Measurements from ENCODE around the gene ZGPAT.

ZGPAT gene

DNA sequence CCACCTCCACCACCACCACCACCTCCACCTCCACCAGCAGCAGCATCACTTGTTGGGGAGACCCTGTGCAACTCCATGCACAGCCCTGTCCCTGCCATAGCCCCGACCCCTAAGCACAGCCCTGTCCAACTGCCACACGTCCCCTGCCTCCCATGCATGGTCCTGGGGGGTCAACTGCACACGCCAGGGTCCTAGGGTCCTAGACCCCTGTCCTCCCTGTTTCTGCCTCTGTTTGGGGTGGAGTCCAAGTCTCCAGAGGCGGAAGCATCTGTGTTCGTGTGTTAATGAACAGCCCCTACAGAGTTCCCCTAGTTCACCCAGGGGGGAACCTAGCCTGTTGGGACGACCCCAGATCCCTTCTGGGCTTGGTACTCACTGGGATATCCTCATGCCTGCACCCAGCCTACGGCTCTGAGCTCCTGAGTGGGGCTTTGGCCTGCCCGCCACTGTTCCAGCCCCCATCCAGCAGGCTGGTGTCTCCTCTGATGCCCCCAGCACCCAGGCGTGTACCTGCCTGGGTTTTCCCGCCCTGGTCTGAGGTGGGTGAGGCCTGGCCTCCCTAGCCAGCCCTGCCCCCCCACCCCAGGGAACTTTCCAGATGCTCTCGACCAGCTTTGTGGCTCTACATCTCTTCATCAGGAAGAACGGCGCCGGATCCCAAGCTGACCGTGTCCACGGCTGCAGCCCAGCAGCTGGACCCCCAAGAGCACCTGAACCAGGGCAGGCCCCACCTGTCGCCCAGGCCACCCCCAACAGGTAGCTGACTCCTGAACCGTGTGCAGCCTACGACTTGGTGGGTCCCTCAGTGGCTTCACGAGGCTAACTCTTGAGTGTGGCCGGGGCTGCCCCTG lies 13.9 kb upstream of the ZGPAT start:
- DNase-seq = no peak

DNA sequence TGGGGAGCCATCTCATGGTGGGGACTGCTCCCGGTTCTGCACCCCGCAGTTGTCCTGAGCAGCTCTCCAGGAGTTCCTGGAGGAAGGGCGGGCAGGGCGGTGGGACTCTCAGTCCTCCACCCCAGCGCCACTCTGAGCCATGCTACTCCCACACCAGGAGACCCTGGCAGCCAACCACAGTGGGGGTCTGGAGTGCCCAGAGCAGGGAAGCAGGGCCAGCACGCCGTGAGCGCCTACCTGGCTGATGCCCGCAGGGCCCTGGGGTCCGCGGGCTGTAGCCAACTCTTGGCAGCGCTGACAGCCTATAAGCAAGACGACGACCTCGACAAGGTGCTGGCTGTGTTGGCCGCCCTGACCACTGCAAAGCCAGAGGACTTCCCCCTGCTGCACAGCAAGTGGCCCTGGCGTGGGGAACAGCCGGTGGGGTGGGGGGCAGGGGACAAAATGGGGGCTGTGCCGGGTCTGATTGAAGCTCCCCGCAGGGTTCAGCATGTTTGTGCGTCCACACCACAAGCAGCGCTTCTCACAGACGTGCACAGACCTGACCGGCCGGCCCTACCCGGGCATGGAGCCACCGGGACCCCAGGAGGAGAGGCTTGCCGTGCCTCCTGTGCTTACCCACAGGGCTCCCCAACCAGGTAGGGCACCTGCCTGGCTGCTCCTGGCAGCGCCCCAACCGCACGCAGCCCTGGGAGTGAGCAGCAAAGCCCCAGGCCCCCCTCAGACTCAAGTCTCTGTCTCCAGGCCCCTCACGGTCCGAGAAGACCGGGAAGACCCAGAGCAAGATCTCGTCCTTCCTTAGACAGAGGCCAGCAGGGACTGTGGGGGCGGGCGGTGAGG lies 13.0 kb upstream of the ZGPAT start:
- no peak for DNase-seq

DNA sequence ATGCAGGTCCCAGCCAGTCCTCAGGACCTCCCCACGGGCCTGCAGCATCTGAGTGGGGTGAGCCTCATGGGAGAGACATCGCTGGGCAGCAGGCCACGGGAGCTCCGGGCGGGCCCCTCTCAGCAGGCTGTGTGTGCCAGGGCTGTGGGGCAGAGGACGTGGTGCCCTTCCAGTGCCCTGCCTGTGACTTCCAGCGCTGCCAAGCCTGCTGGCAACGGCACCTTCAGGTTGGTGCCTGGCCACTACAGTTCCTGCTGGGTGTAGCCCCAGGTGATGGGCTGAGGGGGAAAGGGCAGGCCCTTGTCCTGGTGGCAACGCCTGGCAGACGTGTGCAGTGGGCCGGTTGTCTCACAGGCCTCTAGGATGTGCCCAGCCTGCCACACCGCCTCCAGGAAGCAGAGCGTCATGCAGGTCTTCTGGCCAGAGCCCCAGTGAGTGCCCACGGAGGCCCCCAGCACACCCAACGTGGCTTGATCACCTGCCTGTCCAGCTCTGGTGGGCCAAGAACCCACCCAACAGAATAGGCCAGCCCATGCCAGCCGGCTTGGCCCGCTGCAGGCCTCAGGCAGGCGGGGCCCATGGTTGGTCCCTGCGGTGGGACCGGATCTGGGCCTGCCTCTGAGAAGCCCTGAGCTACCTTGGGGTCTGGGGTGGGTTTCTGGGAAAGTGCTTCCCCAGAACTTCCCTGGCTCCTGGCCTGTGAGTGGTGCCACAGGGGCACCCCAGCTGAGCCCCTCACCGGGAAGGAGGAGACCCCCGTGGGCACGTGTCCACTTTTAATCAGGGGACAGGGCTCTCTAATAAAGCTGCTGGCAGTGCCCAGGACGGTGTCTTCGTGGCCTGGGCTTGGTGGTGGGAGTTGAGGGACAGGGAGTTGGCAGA lies 12.2 kb upstream of the ZGPAT start:
- DNase-seq = no peak

DNA sequence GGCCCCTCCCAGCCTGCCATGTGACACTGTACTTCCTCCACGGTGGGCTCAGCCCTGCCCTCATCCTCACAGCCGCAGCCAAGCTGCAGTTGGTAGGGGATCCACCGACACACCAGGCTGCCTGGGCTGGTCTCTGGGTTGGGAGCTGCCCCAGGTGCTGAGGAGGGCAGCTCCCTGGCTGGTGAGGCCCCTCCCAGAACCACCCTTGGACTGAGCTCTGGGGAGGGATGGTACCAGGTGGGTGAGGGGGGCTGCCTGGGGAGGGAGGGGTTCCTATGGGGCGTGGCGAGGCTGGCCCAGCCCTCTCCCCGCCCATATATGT lies 11.6 kb upstream of the ZGPAT start:
- no peak for DNase-seq

DNA sequence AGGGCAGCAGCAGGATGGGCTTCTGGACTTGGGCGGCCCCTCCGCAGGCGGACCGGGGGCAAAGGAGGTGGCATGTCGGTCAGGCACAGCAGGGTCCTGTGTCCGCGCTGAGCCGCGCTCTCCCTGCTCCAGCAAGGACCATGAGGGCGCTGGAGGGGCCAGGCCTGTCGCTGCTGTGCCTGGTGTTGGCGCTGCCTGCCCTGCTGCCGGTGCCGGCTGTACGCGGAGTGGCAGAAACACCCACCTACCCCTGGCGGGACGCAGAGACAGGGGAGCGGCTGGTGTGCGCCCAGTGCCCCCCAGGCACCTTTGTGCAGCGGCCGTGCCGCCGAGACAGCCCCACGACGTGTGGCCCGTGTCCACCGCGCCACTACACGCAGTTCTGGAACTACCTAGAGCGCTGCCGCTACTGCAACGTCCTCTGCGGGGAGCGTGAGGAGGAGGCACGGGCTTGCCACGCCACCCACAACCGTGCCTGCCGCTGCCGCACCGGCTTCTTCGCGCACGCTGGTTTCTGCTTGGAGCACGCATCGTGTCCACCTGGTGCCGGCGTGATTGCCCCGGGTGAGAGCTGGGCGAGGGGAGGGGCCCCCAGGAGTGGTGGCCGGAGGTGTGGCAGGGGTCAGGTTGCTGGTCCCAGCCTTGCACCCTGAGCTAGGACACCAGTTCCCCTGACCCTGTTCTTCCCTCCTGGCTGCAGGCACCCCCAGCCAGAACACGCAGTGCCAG lies 11.0 kb upstream of the ZGPAT start, which contains the start of gene TNFRSF6B:
TNFRSF6B (plus strand) TSS at position 25 of the 729 bp plus-strand sequence; CDS start at position 141, 116 bp downstream.
- no peak for DNase-seq

DNA sequence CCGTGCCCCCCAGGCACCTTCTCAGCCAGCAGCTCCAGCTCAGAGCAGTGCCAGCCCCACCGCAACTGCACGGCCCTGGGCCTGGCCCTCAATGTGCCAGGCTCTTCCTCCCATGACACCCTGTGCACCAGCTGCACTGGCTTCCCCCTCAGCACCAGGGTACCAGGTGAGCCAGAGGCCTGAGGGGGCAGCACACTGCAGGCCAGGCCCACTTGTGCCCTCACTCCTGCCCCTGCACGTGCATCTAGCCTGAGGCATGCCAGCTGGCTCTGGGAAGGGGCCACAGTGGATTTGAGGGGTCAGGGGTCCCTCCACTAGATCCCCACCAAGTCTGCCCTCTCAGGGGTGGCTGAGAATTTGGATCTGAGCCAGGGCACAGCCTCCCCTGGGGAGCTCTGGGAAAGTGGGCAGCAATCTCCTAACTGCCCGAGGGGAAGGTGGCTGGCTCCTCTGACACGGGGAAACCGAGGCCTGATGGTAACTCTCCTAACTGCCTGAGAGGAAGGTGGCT lies 10.4 kb upstream of the ZGPAT start:
- no peak for DNase-seq

DNA sequence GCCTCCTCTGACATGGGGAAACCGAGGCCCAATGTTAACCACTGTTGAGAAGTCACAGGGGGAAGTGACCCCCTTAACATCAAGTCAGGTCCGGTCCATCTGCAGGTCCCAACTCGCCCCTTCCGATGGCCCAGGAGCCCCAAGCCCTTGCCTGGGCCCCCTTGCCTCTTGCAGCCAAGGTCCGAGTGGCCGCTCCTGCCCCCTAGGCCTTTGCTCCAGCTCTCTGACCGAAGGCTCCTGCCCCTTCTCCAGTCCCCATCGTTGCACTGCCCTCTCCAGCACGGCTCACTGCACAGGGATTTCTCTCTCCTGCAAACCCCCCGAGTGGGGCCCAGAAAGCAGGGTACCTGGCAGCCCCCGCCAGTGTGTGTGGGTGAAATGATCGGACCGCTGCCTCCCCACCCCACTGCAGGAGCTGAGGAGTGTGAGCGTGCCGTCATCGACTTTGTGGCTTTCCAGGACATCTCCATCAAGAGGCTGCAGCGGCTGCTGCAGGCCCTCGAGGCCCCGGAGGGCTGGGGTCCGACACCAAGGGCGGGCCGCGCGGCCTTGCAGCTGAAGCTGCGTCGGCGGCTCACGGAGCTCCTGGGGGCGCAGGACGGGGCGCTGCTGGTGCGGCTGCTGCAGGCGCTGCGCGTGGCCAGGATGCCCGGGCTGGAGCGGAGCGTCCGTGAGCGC lies 9.8 kb upstream of the ZGPAT start:
- no peak for DNase-seq

DNA sequence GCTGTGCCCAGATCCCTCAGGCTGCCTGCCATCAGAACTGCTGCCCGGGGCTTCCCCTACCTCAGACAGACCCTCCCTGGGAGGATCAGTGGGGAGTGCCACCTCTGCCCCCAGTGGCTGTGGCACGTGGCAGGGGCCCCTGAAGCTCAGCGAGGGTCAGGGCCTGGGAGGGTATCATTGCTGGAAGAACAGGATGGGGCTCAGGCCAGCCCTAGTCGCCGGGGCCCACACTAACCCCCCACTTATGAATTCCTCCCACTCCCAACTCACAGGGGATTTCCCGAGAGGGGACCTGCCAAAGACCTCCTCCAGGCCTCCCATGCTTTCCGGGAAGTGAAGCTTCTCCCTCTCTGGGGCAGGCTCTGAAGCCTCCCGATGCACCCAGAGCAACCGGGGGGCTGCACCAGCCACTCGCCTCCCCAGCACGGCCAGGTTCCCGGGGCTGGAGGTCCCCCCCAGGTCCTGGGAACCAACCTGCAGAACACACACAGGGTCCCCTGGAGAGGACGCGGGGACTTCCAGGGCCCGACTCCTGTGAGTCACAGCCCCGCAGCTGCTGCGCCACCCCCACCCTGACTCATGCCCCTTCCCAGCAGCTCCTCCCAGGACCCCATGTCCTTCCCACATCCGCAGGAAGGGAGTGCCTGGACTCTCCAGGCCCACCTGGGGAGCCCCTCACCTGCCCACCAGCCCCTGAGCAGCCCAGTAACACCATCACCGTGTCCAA lies 8.9 kb upstream of the ZGPAT start:
- DNase-seq = no peak

DNA sequence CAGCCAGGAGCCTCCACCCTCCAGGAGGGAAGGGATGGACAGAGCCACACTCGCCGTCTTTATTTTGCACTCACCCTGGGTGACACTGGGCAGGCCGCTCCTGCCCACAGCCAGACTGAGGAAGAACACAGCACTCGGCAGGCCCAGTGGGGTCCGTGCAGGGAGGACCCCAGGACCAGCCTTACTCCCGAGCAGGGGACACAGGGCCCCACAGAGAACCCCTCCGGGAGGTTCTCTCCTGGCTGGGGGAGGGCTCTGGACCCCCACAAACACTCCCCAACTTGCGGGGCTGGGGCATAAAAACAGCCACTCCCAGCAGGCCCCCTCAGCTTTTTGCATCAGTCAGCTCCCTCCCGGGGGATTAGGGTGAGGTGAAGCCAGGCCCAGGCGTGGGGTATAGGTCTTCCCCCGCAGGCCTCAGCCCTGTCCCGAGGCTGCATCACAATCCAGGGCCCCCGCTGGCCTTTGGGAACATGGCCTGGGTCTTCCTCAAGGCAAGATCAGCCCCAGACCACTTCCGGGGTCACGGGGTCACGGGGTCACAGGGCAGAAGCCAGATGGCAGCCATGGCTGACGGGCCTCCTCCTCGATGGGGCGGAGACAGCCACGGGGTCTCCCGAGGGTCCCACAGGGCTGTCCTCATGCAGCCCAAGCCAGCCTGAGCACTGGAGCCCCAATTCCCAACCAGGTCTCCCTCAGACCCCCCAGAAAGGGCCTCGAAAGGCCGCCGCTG lies 8.2 kb upstream of the ZGPAT start:
- no peak for DNase-seq

DNA sequence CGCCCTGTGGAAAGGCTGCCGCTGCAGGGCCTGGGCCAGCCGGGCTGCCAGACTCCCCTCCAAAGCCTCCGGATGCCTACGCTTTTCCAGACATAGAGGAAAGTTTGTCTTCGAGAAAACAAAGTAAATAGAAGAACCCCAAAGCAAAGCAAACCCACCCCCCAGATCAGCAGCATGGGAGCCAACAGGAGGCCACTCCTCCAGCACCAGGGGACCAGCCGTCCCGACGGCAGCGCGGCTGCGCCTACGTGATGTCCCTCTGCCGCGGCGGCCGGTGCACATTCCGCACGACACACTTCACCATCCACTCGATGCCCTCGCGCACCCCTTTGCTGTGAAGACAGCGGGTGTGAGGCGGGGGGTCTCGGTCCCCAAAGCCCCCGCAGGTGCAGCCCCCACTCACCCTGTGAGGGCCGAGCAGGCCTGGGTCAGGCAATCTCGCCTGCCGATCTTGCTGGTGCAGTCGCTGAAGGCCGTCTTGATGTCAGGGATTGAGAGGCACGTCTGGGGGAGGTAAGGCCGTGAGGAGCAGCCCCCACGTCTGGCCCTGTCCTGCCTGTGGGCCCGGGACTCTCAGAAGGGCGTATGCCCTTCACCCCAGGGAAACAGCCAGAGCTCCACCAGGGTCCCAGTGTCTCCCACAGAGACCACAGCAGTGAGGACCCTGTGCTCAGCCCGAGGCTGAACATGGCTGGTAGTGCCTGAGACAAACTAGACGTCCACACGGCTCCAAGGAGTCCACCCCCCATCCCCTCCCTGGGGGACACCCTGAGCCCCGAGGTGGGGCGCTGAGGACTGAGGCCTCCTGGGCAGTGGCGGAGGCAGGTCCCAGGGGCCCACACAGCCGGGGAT lies 7.4 kb upstream of the ZGPAT start:
- no peak for DNase-seq

DNA sequence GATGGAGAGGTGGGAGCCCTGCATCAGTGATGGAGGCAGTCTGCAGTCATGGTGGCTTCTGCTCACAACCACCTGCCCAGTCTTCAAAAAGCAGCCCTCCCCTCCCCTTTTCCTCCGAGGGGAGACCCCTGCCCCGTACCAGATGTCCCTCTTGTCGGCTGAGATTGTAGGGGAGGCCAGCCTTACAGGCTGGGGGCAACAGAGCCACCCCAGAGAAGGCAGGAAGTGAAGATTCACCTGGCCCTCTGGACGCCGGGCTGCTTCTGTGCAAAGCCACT lies 6.8 kb upstream of the ZGPAT start:
- DNase-seq = no peak

DNA sequence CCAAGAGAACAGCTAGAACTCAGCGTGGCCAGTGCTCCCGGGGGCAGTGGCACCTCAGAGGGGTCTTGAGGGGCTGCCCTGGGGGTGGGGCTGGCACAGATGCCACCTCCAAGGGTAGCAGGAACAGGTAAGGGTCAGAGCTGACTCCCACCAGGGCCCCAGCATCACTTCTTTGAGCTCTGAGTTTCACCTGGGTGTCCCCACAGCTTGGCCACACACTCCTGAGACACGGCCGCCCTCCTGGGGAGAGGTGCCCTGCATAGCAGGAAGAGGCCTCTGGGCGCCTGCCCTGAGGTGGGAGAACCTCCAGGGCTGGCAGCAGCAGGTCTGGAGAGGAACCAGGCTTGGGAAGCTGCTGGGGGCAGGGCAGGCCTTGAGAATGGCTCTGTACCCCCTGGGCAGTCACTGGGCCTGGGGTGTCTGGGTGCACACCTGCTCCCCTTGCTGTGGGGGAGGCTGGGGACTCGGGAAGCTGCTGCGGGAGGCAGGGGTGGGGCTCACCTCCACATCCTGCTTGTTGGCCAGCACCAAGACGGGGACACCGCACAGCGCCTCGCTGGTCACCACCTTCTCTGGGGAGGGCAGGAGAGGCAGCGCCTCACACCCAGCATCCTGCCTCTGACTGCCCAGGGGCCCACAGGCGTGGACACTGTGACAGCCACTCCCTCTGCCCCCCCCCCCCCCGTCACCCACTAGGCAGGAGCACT lies 6.4 kb upstream of the ZGPAT start:
- no peak for DNase-seq

DNA sequence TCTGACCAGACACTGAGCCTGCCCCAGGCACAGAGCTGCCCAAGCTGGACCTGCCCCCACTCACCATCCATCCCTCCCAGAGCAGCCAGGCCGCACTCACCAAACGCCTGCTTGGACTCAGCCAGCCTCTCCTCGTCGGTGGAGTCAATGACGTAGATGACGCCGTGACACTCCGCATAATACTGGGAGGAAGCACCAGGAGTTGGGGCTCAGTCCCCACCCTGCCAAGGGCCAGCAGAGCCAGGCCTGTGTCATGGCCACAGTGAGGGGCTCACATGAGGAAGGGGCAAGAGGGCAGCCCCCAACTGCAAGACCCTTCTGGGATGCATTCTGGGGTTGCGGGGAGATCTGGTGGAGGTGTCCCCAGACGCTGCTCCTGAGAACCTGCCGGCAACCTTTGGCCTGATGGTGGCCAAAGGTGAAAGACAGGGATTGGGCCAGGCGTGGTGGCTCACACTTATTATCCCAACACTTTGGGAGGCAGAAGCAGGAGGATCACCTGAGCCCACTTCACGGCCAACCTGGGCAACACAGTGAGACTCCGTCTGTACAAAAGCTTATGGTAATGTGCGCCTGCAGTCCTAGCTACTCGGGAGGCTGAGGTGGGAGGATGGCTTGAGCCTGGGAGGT lies 5.7 kb upstream of the ZGPAT start:
- DNase-seq = no peak

DNA sequence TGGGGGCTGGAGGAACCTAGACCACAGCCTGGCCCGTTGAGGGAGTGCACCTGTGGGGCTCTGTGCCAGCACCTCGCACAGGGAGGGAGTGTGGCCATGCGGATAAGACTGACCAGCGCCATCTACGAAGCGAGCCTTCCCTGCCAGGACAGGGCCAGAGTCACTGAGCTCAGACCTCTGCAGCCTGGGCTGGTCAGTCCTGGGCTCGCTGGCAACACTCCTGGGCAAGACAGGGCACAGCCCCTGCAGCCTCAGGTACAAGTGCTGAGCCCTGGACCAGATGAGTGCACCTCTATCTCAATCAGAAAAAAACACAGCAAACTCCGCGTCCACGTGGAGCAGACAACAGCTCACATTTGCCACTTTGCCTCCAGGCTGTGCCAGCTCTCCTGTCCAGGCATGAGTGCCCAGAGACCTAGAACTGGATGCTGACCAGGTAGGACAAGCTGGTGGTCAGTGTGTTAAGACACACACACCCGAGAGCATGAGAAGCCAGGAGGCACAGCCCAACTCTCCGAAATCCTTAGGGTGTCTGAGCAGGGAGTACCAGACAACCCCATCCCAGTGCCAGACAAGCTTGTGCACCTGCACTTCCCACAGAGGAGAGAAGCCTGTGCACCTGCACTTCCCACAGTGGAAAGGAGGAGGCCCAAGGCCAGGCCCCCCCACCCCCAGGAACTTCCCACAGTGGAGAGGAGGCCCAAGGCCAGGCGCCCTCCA lies 4.9 kb upstream of the ZGPAT start:
- no peak for DNase-seq

DNA sequence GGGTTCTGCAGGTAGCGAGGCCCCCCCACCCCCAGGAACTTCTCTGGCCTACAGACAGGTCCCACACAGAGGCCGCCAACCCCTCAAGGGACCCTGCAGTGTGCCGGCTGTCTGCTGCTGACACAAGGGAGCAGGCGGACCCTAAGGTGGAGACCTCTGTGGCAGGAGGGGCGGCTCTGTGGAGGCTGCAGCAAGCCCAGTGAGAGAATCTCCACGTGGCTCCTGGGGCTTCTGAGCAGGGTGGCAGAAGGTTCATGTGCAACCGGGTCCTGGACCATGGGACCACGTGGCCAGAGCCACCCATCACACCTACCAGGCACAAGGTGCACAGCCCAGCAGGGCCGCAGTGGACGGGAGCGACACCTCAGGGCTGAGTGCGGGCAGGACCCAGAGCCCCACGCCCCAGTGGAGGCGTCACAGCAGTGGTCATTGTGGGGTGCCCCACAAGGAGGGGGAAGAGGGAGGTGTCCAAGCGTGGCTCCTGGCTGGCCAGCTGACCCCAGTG lies 4.3 kb upstream of the ZGPAT start:
- no peak for DNase-seq

DNA sequence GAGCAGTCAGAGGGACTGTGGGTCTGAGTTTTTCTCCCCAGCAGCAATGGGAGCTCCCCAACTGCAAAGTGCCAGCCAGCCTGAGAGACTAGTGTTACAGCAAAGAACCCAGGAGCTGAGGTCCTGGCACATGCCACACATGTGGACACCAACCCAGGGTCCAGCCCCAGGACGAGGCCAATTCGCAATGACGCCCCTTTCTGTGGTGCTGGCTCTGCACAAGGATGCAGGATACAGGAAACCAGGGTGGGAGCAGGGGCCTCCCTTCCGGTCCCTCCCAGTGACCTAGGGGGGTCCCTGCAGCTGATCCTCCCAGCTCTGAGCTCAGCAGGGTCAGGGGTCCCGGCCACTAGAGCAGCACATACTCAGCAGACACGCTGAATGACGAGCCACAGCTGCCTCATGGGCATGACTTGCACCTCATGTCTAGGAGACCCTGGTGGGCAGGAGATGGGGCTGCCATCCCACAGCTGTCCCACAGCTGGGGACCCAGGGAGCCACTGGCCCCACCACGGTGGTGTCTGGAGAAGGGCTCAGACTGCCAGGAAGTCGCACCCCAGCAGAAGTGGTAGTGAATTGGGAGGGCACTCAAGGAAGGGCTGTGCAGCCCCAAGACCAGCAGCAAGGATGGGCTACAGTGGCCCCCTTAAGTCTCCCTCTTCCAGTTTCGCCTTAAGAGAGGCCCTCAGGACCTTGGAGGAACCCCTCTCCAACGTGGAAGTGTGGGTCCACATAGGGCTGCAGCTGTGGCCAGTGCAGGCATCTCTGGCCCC lies 3.7 kb upstream of the ZGPAT start:
- DNase-seq = no peak

DNA sequence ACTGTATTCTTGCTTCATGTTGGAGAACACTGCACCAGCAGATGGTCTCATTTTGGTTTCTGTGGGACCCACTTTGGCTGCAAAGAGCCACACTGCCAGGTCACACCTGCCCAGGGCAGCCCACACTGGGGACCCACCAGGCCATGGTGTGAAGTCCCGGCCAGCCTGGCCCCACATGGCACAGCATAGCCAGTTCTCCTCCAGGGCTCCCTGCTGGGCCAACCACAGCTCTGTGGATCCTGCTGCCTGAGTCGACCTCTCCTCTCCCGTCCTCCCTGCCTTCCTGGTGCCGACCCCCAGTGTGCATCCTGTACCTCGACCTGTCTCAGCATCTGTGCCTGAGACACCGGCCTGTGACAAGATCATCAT lies 3.1 kb upstream of the ZGPAT start:
- no peak for DNase-seq

All from NCI-H510A (cell line).